SK-N-SH treated with all-trans-retinoic acid at 6 μM for 48 hours (cell line): Measurements from ENCODE around the gene GBGT1.

Experiments
- ATAC-seq: fragments of 200-7000 bp; cut with Tn5 transposase; 3 replicates; pipeline ENCODE4 v1.9.1; 2020; ENCODE audit warnings: mild to moderate bottlenecking, moderate library complexity
- ARNTL ChIP-seq: fragments of 450-650 bp; formaldehyde crosslinking; IDR thresholded peaks from 2 replicates; pipeline ENCODE4 v1.5.0; 2020; ENCODE audit warnings: low read depth, mild to moderate bottlenecking, moderate library complexity, borderline replicate concordance
- BACH2 ChIP-seq: fragments of 250-450 bp; sonication (Bioruptor Pico); IDR thresholded peaks from 2 replicates; pipeline ENCODE4 v1.9.0; 2021; ENCODE audit warnings: mild to moderate bottlenecking, borderline replicate concordance
- CSDC2 ChIP-seq: fragments of 250-450 bp; sonication (Bioruptor Pico); IDR thresholded peaks from 2 replicates; pipeline ENCODE4 v1.5.0; 2020; ENCODE audit warnings: mild to moderate bottlenecking, moderate library complexity
- ESRRG ChIP-seq: fragments of 250-450 bp; sonication (Bioruptor Pico); IDR thresholded peaks from 2 replicates; pipeline ENCODE4 v1.6.1; 2021; ENCODE audit warnings: mild to moderate bottlenecking
- GLIS3 ChIP-seq: fragments of 250-450 bp; sonication (Bioruptor Pico); IDR thresholded peaks from 2 replicates; pipeline ENCODE4 v1.5.0; 2020; ENCODE audit warnings: mild to moderate bottlenecking, moderate library complexity
- ISL1 ChIP-seq: fragments of 250-450 bp; sonication (Bioruptor Pico); IDR thresholded peaks from 2 replicates; pipeline ENCODE4 v2.1.2; 2022; ENCODE audit warnings: mild to moderate bottlenecking, moderate library complexity
- OSR1 ChIP-seq: fragments of 250-450 bp; sonication (Bioruptor Pico); IDR thresholded peaks from 2 replicates; pipeline ENCODE4 v1.8.0; 2022; ENCODE audit warnings: moderate library complexity, mild to moderate bottlenecking, inconsistent platforms
- PATZ1 ChIP-seq: fragments of 250-450 bp; sonication (Bioruptor Pico); IDR thresholded peaks from 2 replicates; pipeline ENCODE4 v1.8.0; 2020; ENCODE audit warnings: mild to moderate bottlenecking, moderate library complexity, borderline replicate concordance
- POU6F1 ChIP-seq: fragments of 250-450 bp; sonication (Bioruptor Pico); IDR thresholded peaks from 2 replicates; pipeline ENCODE4 v1.8.0; 2021; ENCODE audit warnings: low read depth, mild to moderate bottlenecking, moderate library complexity, borderline replicate concordance
- PPARA ChIP-seq: fragments of 250-450 bp; sonication (Bioruptor Pico); IDR thresholded peaks from 2 replicates; pipeline ENCODE4 v1.5.0; 2020; ENCODE audit warnings: mild to moderate bottlenecking, borderline replicate concordance
- RARB ChIP-seq: fragments of 250-450 bp; sonication (Bioruptor Pico); IDR thresholded peaks from 2 replicates; pipeline ENCODE4 v1.8.0; 2021; ENCODE audit warnings: mild to moderate bottlenecking, moderate library complexity
- SNAI2 ChIP-seq: fragments of 250-450 bp; sonication (Bioruptor Pico); IDR thresholded peaks from 2 replicates; pipeline ENCODE4 v1.5.0; 2020; ENCODE audit warnings: mild to moderate bottlenecking, moderate library complexity
- TCF4 ChIP-seq: fragments of 250-450 bp; sonication (Bioruptor Pico); IDR thresholded peaks from 2 replicates; pipeline ENCODE4 v1.8.0; 2021; ENCODE audit warnings: mild to moderate bottlenecking, moderate library complexity, borderline replicate concordance
- TOX ChIP-seq: fragments of 250-450 bp; sonication (Bioruptor Pico); IDR thresholded peaks from 2 replicates; pipeline ENCODE4 v1.8.0; 2021; ENCODE audit warnings: mild to moderate bottlenecking, moderate library complexity, borderline replicate concordance
- TSHZ2 ChIP-seq: fragments of 250-450 bp; sonication (Bioruptor Pico); IDR thresholded peaks from 2 replicates; pipeline ENCODE4 v1.5.0; 2020; ENCODE audit warnings: mild to moderate bottlenecking, moderate library complexity
- ZC3H10 ChIP-seq: fragments of 250-450 bp; sonication (Bioruptor Pico); IDR thresholded peaks from 2 replicates; pipeline ENCODE4 v1.5.1; 2021; ENCODE audit warnings: mild to moderate bottlenecking, moderate library complexity
- ZFP3 ChIP-seq: fragments of 250-450 bp; sonication (Bioruptor Pico); IDR thresholded peaks from 2 replicates; pipeline ENCODE4 v1.5.0; 2020; ENCODE audit warnings: mild to moderate bottlenecking, moderate library complexity
- ZFP30 ChIP-seq: fragments of 450-650 bp; formaldehyde crosslinking; IDR thresholded peaks from 2 replicates; pipeline ENCODE4 v1.5.0; 2022; ENCODE audit warnings: mild to moderate bottlenecking, moderate library complexity
- ZNF565 ChIP-seq: fragments of 450-650 bp; formaldehyde crosslinking; conservative IDR thresholded peaks from 2 replicates; pipeline ENCODE4 v1.5.0; 2020; ENCODE audit warnings: low read depth, mild to moderate bottlenecking, moderate library complexity
- ZNF70 ChIP-seq: fragments of 450-650 bp; formaldehyde crosslinking; IDR thresholded peaks from 2 replicates; pipeline ENCODE4 v1.5.0; 2020; ENCODE audit warnings: mild to moderate bottlenecking, moderate library complexity
- ZNF8 ChIP-seq: fragments of 450-650 bp; formaldehyde crosslinking; IDR thresholded peaks from 2 replicates; pipeline ENCODE4 v1.5.0; 2020; ENCODE audit warnings: mild to moderate bottlenecking, moderate library complexity

GBGT1 gene

GRCh38 chr9:133135146-133135745 is 28.5 kb downstream of the GBGT1 start:
- peak; percentile 72 for ATAC-seq

GRCh38 chr9:133134388-133135145 is 29.1 kb downstream of the GBGT1 start:
- no peak; the same call in 2 of the 3 replicates for ATAC-seq
- TF ChIP-seq TCF4 (CRISPR knock-in tag) = no peak
- no peak for TF ChIP-seq ZFP3 (CRISPR knock-in tag)
- no peak for TF ChIP-seq TOX
- TF ChIP-seq ZC3H10 = no peak
- no peak for TF ChIP-seq GLIS3 (CRISPR knock-in tag)
- TF ChIP-seq ZNF70 (CRISPR knock-in tag) = no peak
- no peak for TF ChIP-seq OSR1 (CRISPR knock-in tag)
- no peak for TF ChIP-seq SNAI2 (CRISPR knock-in tag)
- no peak for TF ChIP-seq ZNF8 (CRISPR knock-in tag)
- TF ChIP-seq ZNF565 (CRISPR knock-in tag) = no peak
- TF ChIP-seq, all 23 proteins: peak for 0

More at GRCh38 chr9:133135146-133135745, 28.5 kb downstream of the GBGT1 start:
- peak; percentile 68; the same call in 1 of the 2 replicates for TF ChIP-seq PATZ1 (CRISPR knock-in tag)
- no peak for TF ChIP-seq RARB (CRISPR knock-in tag)
- TF ChIP-seq ESRRG (CRISPR knock-in tag) = no peak
- 0 out of 2 replicates have a peak, but pooled peaks have one; percentile 22 for TF ChIP-seq TSHZ2 (CRISPR knock-in tag)

- TF ChIP-seq GLIS3 (CRISPR knock-in tag) = no peak
- TF ChIP-seq ZFP3 (CRISPR knock-in tag) = no peak
- TF ChIP-seq BACH2 = no peak
- peak; percentile 39; the same call in 1 of the 2 replicates for TF ChIP-seq TCF4 (CRISPR knock-in tag)
- 0 out of 2 replicates have a peak, but pooled peaks have one; percentile 30 for TF ChIP-seq ZNF565 (CRISPR knock-in tag)
- no peak for TF ChIP-seq ZC3H10
- TF ChIP-seq OSR1 (CRISPR knock-in tag) = no peak
- no peak for TF ChIP-seq PATZ1 (CRISPR knock-in tag)
- TF ChIP-seq ESRRG (CRISPR knock-in tag) = no peak
- no peak for TF ChIP-seq ZFP30 (CRISPR knock-in tag)
- no peak for TF ChIP-seq ZNF8 (CRISPR knock-in tag)
- no peak for TF ChIP-seq PPARA (CRISPR knock-in tag)
- TF ChIP-seq SNAI2 (CRISPR knock-in tag) = no peak
- peak; percentile 90 for ATAC-seq
Measured at GRCh38 chr9:133133681-133134387, 29.9 kb downstream of the GBGT1 start.

GRCh38 chr9:133132174-133132573 is 31.5 kb downstream of the GBGT1 start:
- no peak for ATAC-seq
- TF ChIP-seq PATZ1 (CRISPR knock-in tag) = no peak
- no peak for TF ChIP-seq ZFP3 (CRISPR knock-in tag)
- no peak for TF ChIP-seq ZFP30 (CRISPR knock-in tag)
- no peak for TF ChIP-seq ARNTL (CRISPR knock-in tag)
- no peak for TF ChIP-seq CSDC2 (CRISPR knock-in tag)
- TF ChIP-seq RARB (CRISPR knock-in tag) = no peak
- no peak for TF ChIP-seq ZC3H10
- TF ChIP-seq ISL1 (CRISPR knock-in tag) = no peak
- no peak for TF ChIP-seq TOX
- TF ChIP-seq OSR1 (CRISPR knock-in tag) = no peak
- TF ChIP-seq ZNF70 (CRISPR knock-in tag) = no peak
- no peak for TF ChIP-seq TCF4 (CRISPR knock-in tag)
- no peak for TF ChIP-seq ZNF565 (CRISPR knock-in tag)
- TF ChIP-seq POU6F1 (CRISPR knock-in tag) = no peak
